Stimulated activated CD8-positive, alpha-beta memory T cell treated with anti-CD3 and anti-CD28 coated beads, Interleukin-4, amount 100 ng/mL, for 48 hours (primary cell): ENCODE data around the gene KLHL1.

Experiments
- DNase-seq: peaks from one replicate; pipeline ENCODE4 v3.0.0-alpha.2; 2020

KLHL1 gene

GRCh38 chr13:69857183-69857821, 250.9 kb downstream of the KLHL1 start:
- no peak for DNase-seq

- no peak for DNase-seq
These were observed 251.9 kb downstream of the KLHL1 start for GRCh38 chr13:69856331-69856730.

GRCh38 chr13:69828527-69828926, 279.7 kb downstream of the KLHL1 start:
- no peak for DNase-seq

GRCh38 chr13:69820180-69820579, 288.1 kb downstream of the KLHL1 start:
- DNase-seq, result no peak

GRCh38 chr13:69817333-69817869, 290.9 kb downstream of the KLHL1 start:
- DNase-seq, result no peak

GRCh38 chr13:69809152-69809551, 299.1 kb downstream of the KLHL1 start:
- no peak for DNase-seq

- no peak for DNase-seq
These were observed 312.0 kb downstream of the KLHL1 start for GRCh38 chr13:69796256-69796655.

GRCh38 chr13:69793783-69794453, 314.3 kb downstream of the KLHL1 start:
- DNase-seq, result no peak

GRCh38 chr13:69776937-69777336, 331.3 kb downstream of the KLHL1 start:
- no peak for DNase-seq

GRCh38 chr13:69769608-69770007, 338.6 kb downstream of the KLHL1 start:
- DNase-seq, result no peak

- DNase-seq, result no peak
These were observed 346.7 kb downstream of the KLHL1 start for GRCh38 chr13:69761581-69761980.

- no peak for DNase-seq
These were observed 353.2 kb downstream of the KLHL1 start for GRCh38 chr13:69755101-69755500.

- DNase-seq, result no peak
These were observed 357.0 kb downstream of the KLHL1 start for GRCh38 chr13:69751259-69751658.

GRCh38 chr13:69737129-69737935, 370.9 kb downstream of the KLHL1 start:
- no peak for DNase-seq

- DNase-seq, result no peak
These were observed 386.6 kb downstream of the KLHL1 start for GRCh38 chr13:69721631-69722030.

GRCh38 chr13:69720278-69720983, 387.8 kb downstream of the KLHL1 start:
- DNase-seq, result no peak

GRCh38 chr13:69706807-69707206, 401.4 kb downstream of the KLHL1 start:
- no peak for DNase-seq

GRCh38 chr13:69704311-69704710, 403.9 kb downstream of the KLHL1 start:
- DNase-seq, result no peak

GRCh38 chr13:69690999-69691398, 417.3 kb downstream of the KLHL1 start:
- DNase-seq, result no peak

- DNase-seq, result no peak
These were observed 424.1 kb downstream of the KLHL1 start for GRCh38 chr13:69683921-69684686.

- no peak for DNase-seq
These were observed 426.5 kb downstream of the KLHL1 start for GRCh38 chr13:69681722-69682121.

- no peak for DNase-seq
These were observed 430.9 kb downstream of the KLHL1 start for GRCh38 chr13:69677343-69677742.
